Amygdala (tissue), 56 donors: ENCODE measurements around the gene TREX2.

Experiments
- DNase-seq, 56 donors: peaks; one replicate each; lab custom pipeline; 2025; lab: John Stamatoyannopoulos, UW

The TREX2 gene

GRCh38 chrX:153476666-153477363 is 31.0 kb upstream of the TREX2 start:
- no peak for DNase-seq

- DNase-seq, result no peak
Observed at GRCh38 chrX:153475751-153476281, 30.0 kb upstream of the TREX2 start.

- DNase-seq, result no peak
Observed at GRCh38 chrX:153475271-153475670, 29.4 kb upstream of the TREX2 start.

- DNase-seq, result peak in 28 of 56 donors; percentile 2 to 61 (median 26)
Observed at GRCh38 chrX:153474718-153475117, 28.9 kb upstream of the TREX2 start.

- no peak for DNase-seq
Observed at GRCh38 chrX:153474266-153474665, 28.4 kb upstream of the TREX2 start.

GRCh38 chrX:153473126-153473525 is 27.3 kb upstream of the TREX2 start:
- DNase-seq, result no peak

- DNase-seq, result no peak
Observed at GRCh38 chrX:153471663-153472280, 25.9 kb upstream of the TREX2 start.

- peak; percentile 10 to 96 (median 86) for DNase-seq
Observed at GRCh38 chrX:153470411-153471363, 24.8 kb upstream of the TREX2 start, which contains the start of gene HAUS7. Gene HAUS7 (minus strand): TSS chrX:153470576. CDS start chrX:153470557, 19 bp downstream.

- peak in 2 of 56 donors; percentile 34 to 51 for DNase-seq
Observed at GRCh38 chrX:153469811-153470410, 24.1 kb upstream of the TREX2 start.

GRCh38 chrX:153468008-153468580 is 22.2 kb upstream of the TREX2 start:
- no peak for DNase-seq

GRCh38 chrX:153465691-153466380 is 20.0 kb upstream of the TREX2 start:
- DNase-seq, result peak in 3 of 56 donors; percentile 2 to 12 (median 10)

GRCh38 chrX:153464116-153464515 is 18.3 kb upstream of the TREX2 start:
- no peak for DNase-seq

GRCh38 chrX:153463556-153463955 is 17.7 kb upstream of the TREX2 start:
- no peak for DNase-seq

- DNase-seq, result no peak
Observed at GRCh38 chrX:153463031-153463430, 17.2 kb upstream of the TREX2 start.

- no peak for DNase-seq
Observed at GRCh38 chrX:153462291-153462690, 16.4 kb upstream of the TREX2 start.

- peak in 15 of 56 donors; percentile 5 to 46 (median 18) for DNase-seq
Observed at GRCh38 chrX:153460826-153461225, 15.0 kb upstream of the TREX2 start.

GRCh38 chrX:153459986-153460385 is 14.1 kb upstream of the TREX2 start:
- DNase-seq, result no peak

- DNase-seq, result no peak
Observed at GRCh38 chrX:153458476-153458875, 12.6 kb upstream of the TREX2 start.

GRCh38 chrX:153457827-153458466 is 12.1 kb upstream of the TREX2 start:
- DNase-seq, result no peak
